WERI-Rb-1 (cell line): Measurements from ENCODE around the gene GALNTL6.

ENCODE experiments used
- DNase-seq: peaks from one replicate; pipeline ENCODE4 v3.0.0-alpha.2; 2020
- H3K27ac ChIP-seq: fragments of 250-450 bp; sonication (Bioruptor Pico); 2 replicates; pipeline ENCODE4 v1.5.1; 2020; ENCODE audit warnings: mild to moderate bottlenecking, moderate library complexity
- H3K27me3 ChIP-seq: fragments of 250-450 bp; sonication (Bioruptor Pico); 2 replicates; pipeline ENCODE4 v1.5.1; 2021; ENCODE audit warnings: mild to moderate bottlenecking, low read depth, moderate library complexity; ENCODE audit not compliant: insufficient read depth, severe bottlenecking
- H3K36me3 ChIP-seq: fragments of 250-450 bp; sonication (Bioruptor Pico); 2 replicates; pipeline ENCODE4 v1.5.1; 2020; ENCODE audit warnings: mild to moderate bottlenecking, moderate library complexity
- H3K4me3 ChIP-seq: 2 replicates; pipeline ENCODE4 v1.5.1; 2011; ENCODE audit warnings: low read depth, mild to moderate bottlenecking, control low read depth, low read length
- H3K9me3 ChIP-seq: fragments of 250-450 bp; sonication (Bioruptor Pico); 2 replicates; pipeline ENCODE4 v1.5.1; 2021; ENCODE audit warnings: mild to moderate bottlenecking, moderate library complexity; ENCODE audit not compliant: severe bottlenecking
- CTCF ChIP-seq: IDR thresholded peaks from 2 replicates; pipeline ENCODE4 v1.5.1; 2011; ENCODE audit warnings: low read depth, mild to moderate bottlenecking, control low read depth, inconsistent platforms, low read length

The GALNTL6 gene

DNA sequence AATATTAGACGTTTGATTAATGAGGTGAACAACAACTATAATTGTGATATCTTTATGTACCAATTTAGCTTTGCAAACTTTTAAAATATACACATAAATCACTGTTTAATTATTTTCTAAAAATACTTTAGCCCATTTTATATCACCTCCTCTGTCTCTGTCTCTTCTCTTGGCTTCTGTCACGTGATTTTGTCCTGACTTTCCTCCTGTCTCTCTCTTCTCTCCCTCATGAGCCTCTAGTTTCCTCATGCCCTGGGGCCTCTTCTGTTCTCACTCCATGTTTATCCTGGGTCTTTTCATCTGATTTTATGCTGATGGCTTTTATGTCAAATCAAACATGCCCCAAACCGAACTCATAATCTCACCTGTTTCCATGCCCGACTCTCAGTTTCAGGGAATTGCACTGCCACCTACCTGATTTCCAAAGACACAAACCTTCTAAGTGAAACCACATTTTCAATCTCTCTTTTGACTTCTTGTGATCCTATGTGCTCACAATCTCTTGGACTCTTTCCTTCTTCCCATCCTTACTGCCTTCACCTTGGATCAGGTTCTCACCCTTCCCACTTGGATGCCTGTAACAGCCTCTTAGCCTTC, 1052.4 kb downstream of the GALNTL6 start:
- Histone ChIP-seq H3K9me3 (peaks cover 3% of the 10 kb centered on the region), H3K27ac (no peak overlapping the region), H3K27me3 (no peaks in the 10 kb centered on the region), H3K4me3 (no peak overlapping the region), H3K36me3 (no peaks in the 10 kb centered on the region)
- DNase-seq, result no peak
- no peak for TF ChIP-seq CTCF

DNA sequence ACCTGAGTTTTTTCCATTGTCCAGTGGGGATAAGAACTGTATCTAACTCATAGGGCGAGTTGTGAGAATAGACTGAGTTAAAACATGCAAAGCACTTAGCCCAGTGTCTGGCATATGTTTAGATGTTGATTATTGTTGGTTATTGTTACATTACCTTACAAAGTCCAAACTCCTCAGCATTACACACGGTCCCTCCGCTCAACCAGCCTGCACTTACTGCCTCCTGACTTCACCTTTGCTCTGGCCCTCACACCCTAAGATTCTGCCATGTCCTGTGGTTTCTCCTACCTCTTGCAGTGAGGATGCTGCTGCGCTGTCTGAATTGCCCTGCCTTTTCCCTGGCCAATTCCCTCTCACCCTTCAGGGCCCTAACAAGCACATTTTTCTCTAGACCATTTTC, 1053.2 kb downstream of the GALNTL6 start:
- Histone ChIP-seq H3K27me3 (no peaks in the 10 kb centered on the region), H3K4me3 (no peak overlapping the region), H3K27ac (no peak overlapping the region), H3K9me3 (peaks cover 3% of the 10 kb centered on the region), H3K36me3 (no peaks in the 10 kb centered on the region)
- TF ChIP-seq CTCF, result no peak
- DNase-seq, result no peak

DNA sequence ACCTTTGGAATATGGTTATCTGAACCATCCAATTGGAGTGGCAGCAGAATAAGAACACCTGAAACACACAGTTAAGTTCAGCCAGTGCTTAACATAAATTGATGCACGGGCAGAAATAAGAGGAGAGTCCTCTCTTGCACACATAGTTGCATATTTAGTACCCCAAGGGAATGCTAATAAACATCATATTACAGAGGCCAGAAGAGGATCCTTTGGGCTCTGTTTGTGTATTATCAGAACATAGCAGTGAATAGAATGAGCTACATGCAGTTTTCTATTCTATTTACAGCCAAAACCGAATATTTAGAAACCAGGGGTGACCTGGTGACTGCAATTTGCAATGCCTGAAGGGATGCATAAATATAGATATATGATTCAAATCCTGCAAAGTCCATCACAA, 1054.6 kb downstream of the GALNTL6 start:
- Histone ChIP-seq H3K9me3 (peaks cover 1% of the 10 kb centered on the region), H3K4me3 (no peak overlapping the region), H3K27me3 (no peaks in the 10 kb centered on the region), H3K27ac (no peak overlapping the region), H3K36me3 (no peaks in the 10 kb centered on the region)
- no peak for TF ChIP-seq CTCF
- no peak for DNase-seq

GRCh38 chr4:172868271-172868670, 1055.1 kb downstream of the GALNTL6 start:
- TF ChIP-seq CTCF, result no peak
- no peak for DNase-seq
- H3K36me3 ChIP-seq, result no peaks in the 10 kb centered on the region
- H3K9me3 ChIP-seq, result no peaks in the 10 kb centered on the region
- no peak overlapping the region for H3K27ac ChIP-seq
- no peak overlapping the region for H3K4me3 ChIP-seq
- H3K27me3 ChIP-seq, result no peaks in the 10 kb centered on the region

GRCh38 chr4:172869621-172870268, 1056.5 kb downstream of the GALNTL6 start:
- no peak overlapping the region for H3K27ac ChIP-seq
- H3K9me3 ChIP-seq, result no peaks in the 10 kb centered on the region
- no peak for DNase-seq
- no peak for TF ChIP-seq CTCF
- no peaks in the 10 kb centered on the region for H3K36me3 ChIP-seq
- no peak overlapping the region for H3K4me3 ChIP-seq
- H3K27me3 ChIP-seq, result no peaks in the 10 kb centered on the region

DNA sequence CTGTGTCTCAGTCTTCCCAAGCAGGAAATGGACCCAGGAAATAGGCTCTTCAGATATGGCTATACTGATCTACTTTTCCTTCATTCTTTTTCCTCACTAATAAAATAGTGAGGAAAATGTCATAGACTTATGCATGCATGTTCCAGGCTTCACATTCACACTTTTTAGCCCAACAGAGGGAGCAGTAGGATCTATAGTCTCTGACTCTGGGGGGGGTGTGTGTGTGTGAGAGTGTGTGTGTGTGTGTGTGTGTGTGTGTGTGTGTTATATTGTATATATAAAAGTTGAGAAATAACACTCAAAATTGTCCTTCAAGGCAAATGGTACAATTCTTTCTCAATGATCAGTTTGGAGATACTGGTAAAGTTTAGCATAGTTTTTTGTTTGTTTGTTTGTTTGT, 1058.2 kb downstream of the GALNTL6 start:
- H3K27me3 ChIP-seq, result no peaks in the 10 kb centered on the region
- no peak overlapping the region for H3K4me3 ChIP-seq
- no peak for TF ChIP-seq CTCF
- no peaks in the 10 kb centered on the region for H3K9me3 ChIP-seq
- H3K27ac ChIP-seq, result no peak overlapping the region
- no peak for DNase-seq
- H3K36me3 ChIP-seq, result no peaks in the 10 kb centered on the region
